ENCODE data around the gene AMELX.

Gene AMELX

GRCh38 chrX:11293113-11293512, at the start of gene AMELX:
AMELX (plus strand) TSS chrX:11293413; CDS start chrX:11294789, 1,376 bp downstream.
- no peak for DNase-seq (ENCODE audit: low read depth in 3 of 3)

DNA sequence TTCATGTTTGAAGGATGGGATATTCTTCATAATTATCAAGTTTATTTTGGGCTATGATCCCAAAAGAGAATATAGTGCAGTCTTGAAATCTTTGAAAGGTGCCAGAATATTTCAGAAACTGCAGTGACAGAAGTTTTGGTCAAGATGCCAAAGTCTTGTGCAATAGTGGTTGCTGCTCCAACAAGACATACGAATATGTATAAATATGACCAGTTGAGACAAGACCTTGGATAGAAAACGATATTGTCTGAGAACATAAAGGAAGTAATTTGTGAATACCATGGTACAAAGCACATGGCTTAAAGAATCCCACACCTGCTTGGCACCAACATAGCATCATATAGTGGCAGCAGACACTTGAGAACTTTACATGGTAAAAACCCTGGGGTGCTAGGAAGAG, 48.6 kb upstream of the AMELX start:
- no peak for DNase-seq (ENCODE audit: low read depth in 3 of 3)

DNA sequence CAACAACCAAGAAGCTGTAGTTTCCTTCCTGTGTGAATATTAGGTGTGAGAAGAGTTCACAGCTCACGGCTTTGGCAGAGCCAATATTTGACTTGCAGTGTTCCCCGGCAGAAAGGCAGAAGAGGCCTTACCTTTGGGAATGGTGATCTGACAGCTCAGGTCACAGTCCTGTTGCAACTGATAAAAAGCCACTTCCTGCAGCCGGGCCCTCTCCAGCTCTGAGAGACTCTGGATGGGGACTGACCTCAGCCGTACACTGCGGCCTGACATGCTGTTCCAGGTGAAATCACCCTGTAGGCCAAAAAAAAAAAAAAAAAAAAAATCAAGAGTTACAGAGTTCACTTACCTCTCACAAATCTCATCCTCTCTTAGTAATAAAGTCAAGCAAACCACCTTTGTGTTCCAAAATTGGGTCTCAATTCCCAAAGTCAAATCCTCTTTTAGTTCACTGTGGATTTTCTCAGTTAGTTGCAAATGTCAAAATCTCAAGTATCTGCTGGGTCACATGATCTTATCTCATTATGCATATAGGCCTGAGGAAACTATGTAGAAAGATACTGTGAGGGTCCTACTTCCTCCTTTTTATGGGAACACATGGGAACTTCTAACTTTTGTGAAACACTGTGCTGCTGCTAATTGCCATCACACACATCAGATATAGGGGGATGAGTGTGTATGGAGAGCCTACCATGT, 38.6 kb upstream of the AMELX start:
- DNase-seq (ENCODE audit: low read depth in 3 of 3), result no peak

DNA sequence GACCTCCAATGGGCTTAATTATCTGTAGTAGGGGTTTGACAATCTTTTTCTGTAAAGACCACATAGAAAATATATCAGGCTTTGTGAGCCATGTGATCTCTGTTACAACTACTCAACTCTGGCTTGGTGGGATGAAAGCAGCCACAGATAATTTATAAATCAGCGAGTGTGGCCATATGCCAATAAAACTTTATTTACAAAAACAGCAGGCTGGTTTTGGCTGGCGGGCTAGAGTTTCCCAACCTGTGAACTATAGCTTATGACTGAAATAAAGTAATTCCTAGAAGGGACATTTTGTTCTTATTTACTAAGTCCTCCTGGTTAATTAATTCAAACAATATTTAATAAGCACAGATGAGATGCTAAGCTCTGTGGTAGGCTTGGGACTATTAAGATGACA, 35.9 kb upstream of the AMELX start:
- DNase-seq (ENCODE audit: low read depth in 3 of 3), result no peak

DNA sequence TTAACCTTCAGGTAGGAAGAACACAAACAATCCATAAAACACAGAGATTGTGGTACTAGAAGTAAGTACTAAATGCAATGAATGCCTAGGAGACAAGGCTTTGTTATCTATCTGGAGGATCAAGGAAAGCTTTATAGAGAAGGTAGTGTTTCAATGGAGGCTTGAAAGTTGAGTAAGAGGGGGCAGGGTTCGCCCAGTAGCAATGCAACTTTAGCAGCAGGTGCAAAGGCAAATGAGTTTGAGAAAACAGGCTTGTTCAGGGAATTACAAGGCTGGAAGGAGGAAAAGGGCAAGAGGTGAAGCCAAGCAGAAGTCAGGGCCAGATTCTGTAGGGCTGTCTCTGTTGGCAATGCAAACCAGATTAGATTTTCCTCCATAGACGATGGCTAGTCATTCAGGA, 35.5 kb upstream of the AMELX start:
- DNase-seq (ENCODE audit: low read depth in 3 of 3), result no peak

DNA sequence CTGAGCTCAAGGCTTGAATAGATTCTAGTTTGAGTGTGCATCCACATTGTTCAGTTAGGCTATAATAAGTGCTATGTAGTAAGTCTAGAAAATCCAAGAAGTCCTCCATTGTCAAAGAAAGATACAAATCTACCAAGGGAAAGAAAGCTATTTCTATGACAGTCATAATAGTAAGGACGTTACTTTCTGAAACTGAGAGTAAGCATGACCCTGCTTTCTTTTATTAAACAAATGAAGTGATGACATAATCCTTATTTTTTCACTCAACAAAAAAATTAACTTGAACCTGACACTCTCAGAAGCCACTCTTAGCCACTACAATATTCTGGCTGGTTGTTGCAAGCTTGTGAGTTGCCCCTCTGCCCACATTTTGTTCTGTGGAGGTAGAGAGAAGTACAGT, 33.8 kb upstream of the AMELX start:
- DNase-seq (ENCODE audit: low read depth in 3 of 3), result no peak

- no peak for DNase-seq (ENCODE audit: low read depth in 3 of 3)
Observed at GRCh38 chrX:11261260-11261659, 32.0 kb upstream of the AMELX start.

DNA sequence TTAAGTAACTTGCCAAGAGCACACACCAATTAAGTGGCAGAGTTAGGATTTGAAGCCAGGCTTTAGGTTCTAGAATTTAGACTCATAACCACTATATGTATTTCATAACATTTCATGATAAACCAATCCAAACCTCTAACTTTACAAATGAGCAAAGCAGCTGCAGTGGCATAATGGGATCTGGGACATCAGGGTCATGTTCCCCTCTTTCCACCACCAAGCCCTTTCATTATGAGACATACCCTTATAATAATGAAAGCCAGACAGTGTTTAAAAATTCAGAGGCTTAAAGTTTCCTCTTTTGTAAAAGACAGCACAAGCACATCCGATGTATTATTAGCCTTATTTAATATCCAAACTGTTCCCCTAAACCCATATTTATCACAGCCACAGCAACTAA, 28.3 kb upstream of the AMELX start:
- no peak for DNase-seq (ENCODE audit: low read depth in 3 of 3)

GRCh38 chrX:11265352-11265751, 27.9 kb upstream of the AMELX start:
- DNase-seq (ENCODE audit: low read depth in 3 of 3), result no peak

DNA sequence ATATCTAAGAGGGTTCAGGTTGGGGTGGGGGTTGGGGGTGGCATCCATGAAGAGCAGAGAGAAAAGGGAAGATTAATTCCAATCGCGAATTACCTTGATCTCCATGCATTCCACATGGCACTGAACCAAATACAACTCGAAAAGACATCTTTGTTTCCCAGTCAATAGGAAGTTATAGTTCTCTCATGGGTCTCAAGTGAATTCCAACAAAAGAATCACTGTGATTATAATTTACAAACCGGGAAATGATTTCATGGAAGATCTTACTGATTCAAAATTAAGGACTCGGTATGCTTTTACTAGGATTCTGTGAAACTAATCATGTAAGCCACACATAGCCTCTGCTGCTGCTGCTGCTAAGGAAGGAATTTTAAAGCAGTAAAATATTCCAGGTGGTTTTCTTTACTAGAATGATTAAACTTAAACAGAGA, 26.6 kb upstream of the AMELX start:
- no peak for DNase-seq (ENCODE audit: low read depth in 3 of 3)

DNA sequence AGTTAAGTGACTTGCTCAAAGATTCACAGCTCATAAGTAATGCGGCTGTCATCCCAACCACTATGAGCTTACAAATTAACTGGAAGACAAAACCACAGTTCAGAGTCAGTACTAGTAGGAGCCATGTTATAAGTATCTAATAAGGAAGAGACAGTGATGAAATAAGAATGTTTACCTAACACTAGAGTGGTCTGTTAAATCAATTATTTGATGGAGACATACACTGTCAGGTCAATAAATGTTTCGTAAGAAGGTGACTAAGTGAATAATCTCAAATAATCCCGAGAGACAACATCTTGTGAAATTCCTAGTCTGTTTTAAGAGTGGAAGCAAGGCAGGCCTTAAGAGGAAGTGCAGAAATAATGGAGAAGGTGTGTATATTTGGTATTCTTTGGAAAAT, 25.8 kb upstream of the AMELX start:
- DNase-seq (ENCODE audit: low read depth in 3 of 3), result no peak

DNA sequence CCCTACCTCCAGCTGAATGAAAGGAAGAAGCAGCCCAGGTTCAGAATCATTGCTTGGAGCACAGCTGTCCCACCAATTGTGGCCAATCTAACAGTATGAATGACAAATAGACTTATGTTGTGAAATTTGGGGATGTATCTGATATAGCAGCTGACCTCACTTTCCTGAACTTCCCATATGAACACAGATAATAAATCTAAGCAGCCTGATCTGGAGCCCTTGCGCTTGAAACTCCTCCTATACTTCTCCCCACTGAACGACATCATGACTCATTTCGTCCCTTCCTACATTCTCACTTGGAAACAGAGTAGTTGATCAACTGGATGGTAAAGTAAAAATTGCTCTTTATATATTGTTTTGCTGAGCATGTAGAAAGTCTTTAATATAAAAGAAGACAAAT, 24.2 kb upstream of the AMELX start:
- no peak for DNase-seq (ENCODE audit: low read depth in 3 of 3)

- no peak for DNase-seq (ENCODE audit: low read depth in 3 of 3)
Observed at GRCh38 chrX:11269996-11270395, 23.2 kb upstream of the AMELX start.

GRCh38 chrX:11272290-11272689, 20.9 kb upstream of the AMELX start:
- no peak for DNase-seq (ENCODE audit: low read depth in 3 of 3)

GRCh38 chrX:11272863-11273262, 20.4 kb upstream of the AMELX start:
- no peak for DNase-seq (ENCODE audit: low read depth in 3 of 3)

DNA sequence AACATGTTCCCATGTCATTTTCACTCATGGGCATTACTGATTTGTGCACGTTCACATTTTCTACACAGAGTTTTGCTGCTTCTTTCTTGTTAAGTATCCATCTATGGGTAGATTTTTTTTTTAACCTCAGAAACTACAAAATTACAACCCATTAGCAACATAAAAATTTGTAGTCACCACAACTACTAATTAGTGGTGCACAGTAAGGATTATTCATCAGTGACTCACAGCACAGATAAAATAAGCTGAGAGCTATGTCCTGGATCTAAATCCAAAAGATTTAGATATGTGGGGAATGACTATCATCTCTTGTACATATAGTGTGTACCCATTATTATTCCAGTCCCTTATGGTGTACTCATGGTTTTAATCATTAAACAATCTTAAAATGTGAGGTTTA, 19.7 kb upstream of the AMELX start:
- DNase-seq (ENCODE audit: low read depth in 3 of 3), result no peak

DNA sequence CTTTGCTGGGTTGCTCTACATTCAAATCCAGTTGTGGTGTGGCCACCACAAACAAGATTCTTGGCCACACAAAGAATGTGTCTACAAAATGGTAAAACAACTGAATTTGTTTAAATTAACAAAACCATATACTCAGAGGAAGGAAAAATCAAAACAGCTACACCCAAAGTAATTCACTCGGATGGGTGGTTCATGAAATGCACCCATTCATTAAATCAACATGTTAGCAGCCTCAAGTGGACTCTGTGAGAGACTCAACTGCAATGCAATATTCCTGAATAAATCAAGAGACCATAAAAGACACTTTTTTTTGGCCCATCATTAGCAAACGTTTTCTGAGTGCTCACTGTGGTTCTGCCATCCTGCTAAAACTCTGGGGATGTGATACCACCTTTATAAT, 11.2 kb upstream of the AMELX start:
- no peak for DNase-seq (ENCODE audit: low read depth in 3 of 3)

DNA sequence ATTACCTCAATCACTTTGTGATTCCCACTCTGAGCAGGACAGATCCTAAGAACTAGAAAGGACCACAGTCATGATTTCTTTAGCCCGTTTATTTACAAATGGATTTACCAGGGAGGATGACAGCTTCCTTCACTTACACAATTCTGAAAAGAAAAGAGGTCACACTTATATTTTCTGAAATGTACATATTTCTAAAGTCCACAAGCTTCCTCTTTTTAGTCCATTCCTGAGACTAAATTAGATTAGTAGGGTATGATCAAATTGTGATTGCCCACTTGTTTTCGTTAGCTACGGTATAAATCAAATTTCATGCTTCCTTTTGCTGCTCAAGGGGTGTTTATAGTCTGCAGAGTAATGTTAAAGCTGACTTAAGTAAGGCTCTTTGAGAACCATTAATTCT, 7.6 kb upstream of the AMELX start:
- DNase-seq (ENCODE audit: low read depth in 3 of 3), result no peak

GRCh38 chrX:11287505-11287904, 5.7 kb upstream of the AMELX start:
- DNase-seq (ENCODE audit: low read depth in 3 of 3), result no peak

DNA sequence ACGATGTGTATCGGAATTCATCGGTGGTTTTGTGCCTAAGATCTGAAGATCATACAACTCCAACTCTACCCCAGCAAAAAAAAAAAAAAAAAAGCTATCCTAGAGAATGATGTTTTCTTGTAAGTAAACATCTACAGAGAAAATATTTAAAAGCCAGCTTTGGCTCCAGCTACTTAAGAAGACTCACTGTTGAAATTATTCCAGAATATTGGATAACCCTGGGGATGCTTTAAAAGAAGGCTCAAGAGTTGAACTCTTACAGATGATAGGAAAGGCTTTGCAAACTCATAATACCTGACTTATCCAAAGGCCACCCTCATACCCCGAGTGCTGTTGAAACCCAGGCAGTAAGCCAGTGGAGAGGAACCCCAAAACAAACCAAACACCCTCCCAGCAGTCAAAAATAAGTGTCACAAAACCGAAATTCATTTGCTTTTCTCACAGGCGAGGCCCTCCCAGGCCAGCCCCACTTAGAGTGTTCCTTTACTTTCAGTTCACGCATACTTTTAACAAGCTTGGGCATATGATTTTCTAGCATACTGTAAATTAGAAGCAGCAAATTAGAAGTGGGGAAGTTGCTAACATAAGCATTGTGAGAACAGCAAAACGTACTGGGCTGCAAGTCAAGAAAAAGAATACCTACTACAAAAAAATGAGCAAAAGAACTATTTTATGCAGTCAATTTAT, 2.7 kb upstream of the AMELX start:
- DNase-seq (ENCODE audit: low read depth in 3 of 3), result no peak

- no peak for DNase-seq (ENCODE audit: low read depth in 3 of 3)
Observed at GRCh38 chrX:11296051-11296450, 2.8 kb downstream of the AMELX start.

GRCh38 chrX:11298600-11298999, 5.4 kb downstream of the AMELX start:
- no peak for DNase-seq (ENCODE audit: low read depth in 3 of 3)

- DNase-seq (ENCODE audit: low read depth in 3 of 3), result no peak
Observed at GRCh38 chrX:11304829-11305228, 11.6 kb downstream of the AMELX start.

GRCh38 chrX:11305641-11306040, 12.4 kb downstream of the AMELX start:
- no peak for DNase-seq (ENCODE audit: low read depth in 3 of 3)
